Testis (tissue), 3 donors: Measurements from ENCODE around the gene SH2D3A. TPM values are rescaled to one million over a fixed set of nuclear protein-coding genes. Genes with fewer than 3 reads are reported as not detected.

Source experiments
- DNase-seq: peaks from one replicate; pipeline ENCODE4 v3.0.0-alpha.2; 2019
- H3K27ac ChIP-seq, 2 donors: fragments of 200-600 bp; sonication (generic); one replicate each; pipeline ENCODE4 v1.5.1; 2019
- H3K27me3 ChIP-seq: fragments of 200-600 bp; sonication (generic); one replicate; pipeline ENCODE4 v1.5.1; 2019
- H3K36me3 ChIP-seq: fragments of 200-600 bp; sonication (generic); one replicate; pipeline ENCODE4 v1.5.1; 2017; ENCODE audit warnings: low read depth; ENCODE audit errors: missing control alignments
- H3K4me1 ChIP-seq: fragments of 200-600 bp; sonication (generic); one replicate; pipeline ENCODE4 v1.5.1; 2019
- H3K4me3 ChIP-seq, 2 donors: fragments of 200-600 bp; sonication (generic); one replicate each; pipeline ENCODE4 v1.5.1; 2017 to 2019
- H3K9me3 ChIP-seq: fragments of 200-600 bp; sonication (generic); one replicate; pipeline ENCODE4 v1.5.1; 2017
- POLR2A ChIP-seq: fragments of 450-650 bp; IDR thresholded peaks from one replicate; pipeline ENCODE4 v1.6.1; 2017; ENCODE audit warnings: antibody characterized with exemption, mild to moderate bottlenecking, moderate library complexity
- WGBS, 2 donors: methylation state at CpG; one replicate each; pipeline ENCODE4 v1.1.5; 2018; 5-methylcytosine and 5-hydroxymethylcytosine counted together
- intact Hi-C: fragments of 100-400 bp; cut with DNase I; formaldehyde crosslinking; loops from one replicate; pipeline ENCODE4 v1.15.1; 2023; ENCODE audit warnings: low total_unique reads
- polyA plus RNA-seq: library from polyadenylated mRNA; stranded (reverse); fragments of 350-450 nt; fragmentation: Illumina TruSeq; extraction: RNeasy Lipid Tissue Mini Kit (QIAGEN cat#74804); gene quantifications from one replicate; pipeline ENCODE4 v1.2.3, GENCODE V29; 2014; ENCODE audit warnings: low read depth, low replicate concordance; ENCODE audit not compliant: insufficient read depth
- total RNA-seq, 2 donors: library from RNA; depleted of rRNA; stranded (reverse); fragments of >200 nt; gene quantifications; one replicate each; pipeline ENCODE4 v1.2.3, GENCODE V29; 2016
- TF ChIP-seq, protein P1 (sequence below), 3 experiments: fragments of 450-650 bp in 2 of 3; fragments of 200-600 bp in 1 of 3; sonication (generic) in 1 of 3; IDR thresholded peaks; one replicate each; pipeline ENCODE4 v1.5.1; 2016 to 2019; ENCODE audit warnings: antibody characterized with exemption in 3 of 3, mild to moderate bottlenecking in 2 of 3, moderate library complexity in 1 of 3

SH2D3A gene
- total and polyA plus RNA-seq, 3 donors from 2014 or later = 7.4 to 12.8 (median 7.5) TPM

DNA sequence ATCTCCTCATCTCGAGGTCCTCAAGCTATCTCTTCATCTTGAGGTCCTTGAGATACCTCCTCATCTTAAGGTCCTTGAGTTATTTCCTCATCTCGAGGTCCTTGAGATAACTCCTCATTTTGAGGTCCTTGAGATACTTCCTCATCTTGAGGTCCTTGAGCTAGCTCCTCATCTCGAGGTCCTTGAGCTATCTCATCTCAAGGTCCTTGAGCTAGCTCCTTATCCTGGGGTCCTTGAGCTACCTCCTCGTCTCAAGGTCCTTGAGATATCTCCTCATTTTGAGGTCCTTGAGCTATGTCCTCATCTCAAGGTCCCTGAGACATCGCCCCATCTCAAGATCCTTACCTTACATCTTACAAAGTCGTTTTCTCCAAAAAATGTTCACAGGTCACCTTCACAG is 24.0 kb upstream of the SH2D3A start:
- intact Hi-C loops = no loop called here
- no peak for TF ChIP-seq POLR2A
- TF ChIP-seq, protein P1, sequence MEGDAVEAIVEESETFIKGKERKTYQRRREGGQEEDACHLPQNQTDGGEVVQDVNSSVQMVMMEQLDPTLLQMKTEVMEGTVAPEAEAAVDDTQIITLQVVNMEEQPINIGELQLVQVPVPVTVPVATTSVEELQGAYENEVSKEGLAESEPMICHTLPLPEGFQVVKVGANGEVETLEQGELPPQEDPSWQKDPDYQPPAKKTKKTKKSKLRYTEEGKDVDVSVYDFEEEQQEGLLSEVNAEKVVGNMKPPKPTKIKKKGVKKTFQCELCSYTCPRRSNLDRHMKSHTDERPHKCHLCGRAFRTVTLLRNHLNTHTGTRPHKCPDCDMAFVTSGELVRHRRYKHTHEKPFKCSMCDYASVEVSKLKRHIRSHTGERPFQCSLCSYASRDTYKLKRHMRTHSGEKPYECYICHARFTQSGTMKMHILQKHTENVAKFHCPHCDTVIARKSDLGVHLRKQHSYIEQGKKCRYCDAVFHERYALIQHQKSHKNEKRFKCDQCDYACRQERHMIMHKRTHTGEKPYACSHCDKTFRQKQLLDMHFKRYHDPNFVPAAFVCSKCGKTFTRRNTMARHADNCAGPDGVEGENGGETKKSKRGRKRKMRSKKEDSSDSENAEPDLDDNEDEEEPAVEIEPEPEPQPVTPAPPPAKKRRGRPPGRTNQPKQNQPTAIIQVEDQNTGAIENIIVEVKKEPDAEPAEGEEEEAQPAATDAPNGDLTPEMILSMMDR (IDR thresholded peaks at IDR 0.05) = no peak
- Histone ChIP-seq H3K4me1 (no peaks in the 10 kb centered on the region), H3K4me3 (no peak overlapping the region), H3K9me3 (no peaks in the 10 kb centered on the region), H3K27ac (no peak overlapping the region), H3K27me3 (no peaks in the 10 kb centered on the region), H3K36me3 (no peaks in the 10 kb centered on the region)
- WGBS, 2 donors = 60 to 61% methylated on average over 6 of the region's 6 CpGs
- DNase-seq = no peak

DNA sequence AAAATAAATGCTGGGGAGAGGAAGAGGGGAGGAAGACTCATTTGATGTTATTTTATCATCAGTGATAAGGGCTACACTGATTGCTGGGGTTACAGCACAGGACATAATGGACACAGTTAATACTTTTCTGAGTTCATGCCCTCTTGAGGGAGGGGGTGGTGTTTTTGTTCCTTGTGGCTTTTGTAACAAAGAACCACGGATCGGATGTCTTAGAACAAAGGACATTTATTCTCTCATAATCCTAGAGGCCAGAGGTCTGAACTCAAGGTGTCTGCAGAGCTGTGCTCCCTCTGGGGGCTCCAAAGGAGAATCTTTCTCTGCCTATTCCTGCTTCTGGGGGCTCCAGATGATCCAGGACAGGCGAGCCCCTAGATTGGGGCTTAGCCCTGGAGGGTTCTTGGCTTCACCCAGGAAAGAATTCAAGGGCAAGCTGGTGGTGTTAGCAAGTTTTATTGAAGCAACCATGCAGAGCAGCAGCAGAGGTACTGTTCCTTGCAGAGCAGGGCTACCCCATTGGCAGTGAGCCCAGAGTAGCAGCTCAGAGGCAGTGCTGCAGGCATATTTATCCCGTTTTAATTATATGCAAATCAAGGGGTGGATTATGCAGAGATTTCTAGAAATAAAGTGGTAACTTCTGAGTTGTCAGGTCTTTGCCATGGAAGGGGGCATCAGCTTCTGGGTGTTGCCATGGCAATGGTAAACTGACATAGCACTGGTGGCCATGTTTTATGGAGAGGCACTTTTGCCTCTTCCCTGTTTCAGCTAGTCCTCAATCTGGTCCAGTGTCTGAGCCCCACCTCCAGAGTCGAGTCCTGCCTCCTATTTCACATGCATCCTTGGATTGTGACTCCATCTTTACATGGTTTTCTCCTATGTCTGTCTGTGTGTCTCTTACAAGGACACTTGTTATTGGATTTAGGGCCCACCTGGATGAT is 23.2 kb upstream of the SH2D3A start:
- 46 to 63% methylated on average over 5 of the region's 5 CpGs for WGBS, 2 donors
- intact Hi-C loops = no loop called here
- no peaks in the 10 kb centered on the region for H3K27me3 ChIP-seq
- no peak overlapping the region for H3K4me3 ChIP-seq
- peak; percentile 67 for DNase-seq
- no peaks in the 10 kb centered on the region for H3K9me3 ChIP-seq
- no peak for TF ChIP-seq POLR2A
- TF ChIP-seq, protein P1 (IDR thresholded peaks at IDR 0.05) = no peak
- H3K4me1 ChIP-seq = no peaks in the 10 kb centered on the region
- H3K27ac ChIP-seq = no peak overlapping the region
- no peaks in the 10 kb centered on the region for H3K36me3 ChIP-seq

DNA sequence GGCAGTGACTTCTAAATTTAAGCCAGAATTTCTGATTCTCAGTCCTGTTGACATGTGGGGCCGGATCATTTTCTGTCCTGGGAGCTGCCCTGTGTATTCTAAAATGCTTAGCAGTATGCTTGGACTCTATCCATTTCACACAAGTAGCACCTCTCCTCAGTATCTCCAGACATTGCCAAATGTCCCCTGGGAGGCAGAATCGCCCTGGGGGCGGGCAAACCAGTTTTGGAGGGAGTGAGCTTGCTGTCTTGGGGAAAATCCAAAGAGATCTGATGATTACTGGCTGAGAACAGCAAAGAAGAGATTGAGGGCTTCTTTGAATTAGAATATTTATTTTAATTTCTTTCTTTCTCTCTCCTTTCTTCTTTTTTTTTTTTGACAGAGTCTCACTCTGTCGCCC is 21.7 kb upstream of the SH2D3A start:
- intact Hi-C loops = no loop called here
- H3K27me3 ChIP-seq = no peaks in the 10 kb centered on the region
- H3K4me1 ChIP-seq = no peaks in the 10 kb centered on the region
- H3K4me3 ChIP-seq = no peak overlapping the region
- 58 to 63% methylated on average over 4 of the region's 4 CpGs for WGBS, 2 donors
- no peak for TF ChIP-seq POLR2A
- TF ChIP-seq, protein P1 (IDR thresholded peaks at IDR 0.05) = no peak
- DNase-seq = no peak
- no peaks in the 10 kb centered on the region for H3K36me3 ChIP-seq
- H3K27ac ChIP-seq = no peak overlapping the region
- no peaks in the 10 kb centered on the region for H3K9me3 ChIP-seq

DNA sequence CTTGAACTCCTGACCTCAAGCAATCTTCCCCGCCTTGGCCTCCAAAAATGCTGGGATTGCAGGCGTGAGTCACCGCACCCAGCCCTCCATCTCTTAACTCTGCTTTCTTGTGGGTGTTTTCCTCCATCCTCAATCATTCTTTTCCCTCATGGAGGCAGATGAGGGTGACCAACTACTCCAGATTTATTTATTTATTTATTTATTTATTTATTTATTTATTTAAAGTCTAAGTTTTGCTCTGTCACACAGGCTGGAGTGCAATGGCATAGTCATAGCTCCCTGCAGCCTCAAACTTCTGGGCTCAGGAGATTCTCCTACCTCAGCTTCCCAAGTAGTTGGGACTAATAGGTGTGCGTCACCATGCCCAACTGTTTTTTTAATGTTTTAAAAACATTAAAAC is 20.2 kb upstream of the SH2D3A start:
- DNase-seq = no peak
- no peaks in the 10 kb centered on the region for H3K9me3 ChIP-seq
- H3K36me3 ChIP-seq = no peaks in the 10 kb centered on the region
- no peaks in the 10 kb centered on the region for H3K27me3 ChIP-seq
- H3K27ac ChIP-seq = no peak overlapping the region
- TF ChIP-seq, protein P1 (IDR thresholded peaks at IDR 0.05) = no peak
- TF ChIP-seq POLR2A = no peak
- no peak overlapping the region for H3K4me3 ChIP-seq
- H3K4me1 ChIP-seq = no peaks in the 10 kb centered on the region
- intact Hi-C loops = no loop called here
- WGBS, 2 donors = 90 to 93% methylated on average over 4 of the region's 4 CpGs

DNA sequence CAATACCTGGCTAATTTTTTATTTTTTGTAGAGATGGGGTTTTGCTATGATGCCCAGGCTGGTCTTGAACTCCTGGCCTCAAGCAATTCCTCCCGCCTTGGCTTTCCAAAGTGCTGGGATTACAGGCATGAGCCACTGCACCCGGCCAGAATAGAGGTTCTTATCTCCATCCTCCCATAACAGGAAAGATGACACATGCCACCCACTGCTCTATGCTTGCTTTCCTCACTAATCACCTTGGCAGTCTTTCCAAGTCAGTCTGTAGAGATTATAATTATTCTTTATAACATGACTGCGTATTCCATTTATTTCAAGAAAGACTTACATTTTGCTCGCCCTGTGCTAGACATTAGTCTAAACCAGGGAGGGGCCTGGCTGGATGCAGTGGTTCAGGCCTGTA is 12.0 kb upstream of the SH2D3A start:
- Histone ChIP-seq H3K27ac (no peak overlapping the region), H3K27me3 (no peaks in the 10 kb centered on the region), H3K36me3 (no peaks in the 10 kb centered on the region), H3K9me3 (no peaks in the 10 kb centered on the region), H3K4me3 (no peak overlapping the region), H3K4me1 (no peaks in the 10 kb centered on the region)
- 66 to 67% methylated on average over 4 of the region's 4 CpGs for WGBS, 2 donors
- TF ChIP-seq, protein P1 (IDR thresholded peaks at IDR 0.05) = no peak
- no peak for TF ChIP-seq POLR2A
- DNase-seq = no peak
- intact Hi-C loops = no loop called here
